ENCODE data around the gene KIAA0319L.

DNA sequence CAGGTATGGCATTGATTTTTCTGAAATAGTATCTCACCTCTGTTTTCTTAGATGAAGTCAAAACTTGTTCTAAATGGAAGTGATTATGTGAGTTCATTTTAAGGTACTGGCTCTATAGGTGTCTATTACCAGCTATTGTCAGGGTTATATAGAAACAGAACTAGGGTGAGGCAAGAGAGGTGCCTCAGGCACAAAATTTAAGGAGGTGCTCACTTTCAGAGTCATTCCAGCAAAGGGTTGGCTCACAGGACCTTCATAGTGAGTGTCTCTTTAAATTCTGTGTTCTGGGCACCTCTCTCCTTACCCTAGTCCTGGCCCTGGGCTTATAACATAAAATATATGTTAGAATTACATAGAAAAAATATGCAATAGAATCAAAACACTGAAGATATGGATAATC, 49.3 kb downstream of the KIAA0319L start:
- TF ChIP-seq, protein P1, sequence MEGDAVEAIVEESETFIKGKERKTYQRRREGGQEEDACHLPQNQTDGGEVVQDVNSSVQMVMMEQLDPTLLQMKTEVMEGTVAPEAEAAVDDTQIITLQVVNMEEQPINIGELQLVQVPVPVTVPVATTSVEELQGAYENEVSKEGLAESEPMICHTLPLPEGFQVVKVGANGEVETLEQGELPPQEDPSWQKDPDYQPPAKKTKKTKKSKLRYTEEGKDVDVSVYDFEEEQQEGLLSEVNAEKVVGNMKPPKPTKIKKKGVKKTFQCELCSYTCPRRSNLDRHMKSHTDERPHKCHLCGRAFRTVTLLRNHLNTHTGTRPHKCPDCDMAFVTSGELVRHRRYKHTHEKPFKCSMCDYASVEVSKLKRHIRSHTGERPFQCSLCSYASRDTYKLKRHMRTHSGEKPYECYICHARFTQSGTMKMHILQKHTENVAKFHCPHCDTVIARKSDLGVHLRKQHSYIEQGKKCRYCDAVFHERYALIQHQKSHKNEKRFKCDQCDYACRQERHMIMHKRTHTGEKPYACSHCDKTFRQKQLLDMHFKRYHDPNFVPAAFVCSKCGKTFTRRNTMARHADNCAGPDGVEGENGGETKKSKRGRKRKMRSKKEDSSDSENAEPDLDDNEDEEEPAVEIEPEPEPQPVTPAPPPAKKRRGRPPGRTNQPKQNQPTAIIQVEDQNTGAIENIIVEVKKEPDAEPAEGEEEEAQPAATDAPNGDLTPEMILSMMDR (IDR thresholded peaks at IDR 0.05), result no peak
- TF ChIP-seq POLR2A (IDR thresholded peaks at IDR 0.05), result no peak

All from uterus (tissue), 2 donors.